NCI-H526 treated with DMSO at 0.1 percent for 48 hours (cell line): Measurements from ENCODE around the gene GDPD2.
A peak's percentile ranks its signal among the peaks of the same experiment; 100 is the strongest.
"Not testable (repeated sequence)": the region's sequence is repeated elsewhere in the genome, so short reads cannot be mapped to it uniquely, and the experiment has no call there.

Experiments
- DNase-seq: peaks from one replicate; lab custom pipeline; 2025; lab: John Stamatoyannopoulos, UW

GDPD2 gene, protein sequence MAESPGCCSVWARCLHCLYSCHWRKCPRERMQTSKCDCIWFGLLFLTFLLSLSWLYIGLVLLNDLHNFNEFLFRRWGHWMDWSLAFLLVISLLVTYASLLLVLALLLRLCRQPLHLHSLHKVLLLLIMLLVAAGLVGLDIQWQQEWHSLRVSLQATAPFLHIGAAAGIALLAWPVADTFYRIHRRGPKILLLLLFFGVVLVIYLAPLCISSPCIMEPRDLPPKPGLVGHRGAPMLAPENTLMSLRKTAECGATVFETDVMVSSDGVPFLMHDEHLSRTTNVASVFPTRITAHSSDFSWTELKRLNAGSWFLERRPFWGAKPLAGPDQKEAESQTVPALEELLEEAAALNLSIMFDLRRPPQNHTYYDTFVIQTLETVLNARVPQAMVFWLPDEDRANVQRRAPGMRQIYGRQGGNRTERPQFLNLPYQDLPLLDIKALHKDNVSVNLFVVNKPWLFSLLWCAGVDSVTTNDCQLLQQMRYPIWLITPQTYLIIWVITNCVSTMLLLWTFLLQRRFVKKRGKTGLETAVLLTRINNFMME

DNA sequence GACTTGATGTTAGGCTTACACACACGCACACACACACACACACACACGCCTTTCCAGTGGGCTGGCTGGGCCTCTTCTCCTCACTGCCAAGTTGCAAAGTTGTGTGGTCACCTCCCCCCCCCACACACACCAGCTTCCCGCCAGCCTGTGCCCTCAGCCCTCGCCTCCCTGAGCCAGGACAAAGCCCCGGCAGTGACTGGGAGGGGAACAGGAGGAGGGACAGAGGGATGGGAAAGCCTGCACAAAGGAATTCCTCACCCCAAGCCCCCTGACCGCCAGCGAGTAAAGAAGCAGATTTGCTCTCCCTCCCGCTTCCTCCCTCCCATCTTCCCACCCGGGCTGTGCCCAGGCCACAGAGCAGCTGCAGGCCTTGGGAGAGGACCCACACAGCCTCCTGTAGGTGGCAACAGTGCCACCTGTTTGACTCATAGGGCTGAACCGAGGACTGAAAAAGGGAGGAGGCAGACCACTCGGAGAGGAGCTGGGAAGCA is at the start of gene GDPD2:
TSS of gene GDPD2 (plus strand) at position 464 of the 491 bp plus-strand sequence. CDS start 1,671 bp downstream, outside the sequence.
- peak; percentile 16 for DNase-seq

DNA sequence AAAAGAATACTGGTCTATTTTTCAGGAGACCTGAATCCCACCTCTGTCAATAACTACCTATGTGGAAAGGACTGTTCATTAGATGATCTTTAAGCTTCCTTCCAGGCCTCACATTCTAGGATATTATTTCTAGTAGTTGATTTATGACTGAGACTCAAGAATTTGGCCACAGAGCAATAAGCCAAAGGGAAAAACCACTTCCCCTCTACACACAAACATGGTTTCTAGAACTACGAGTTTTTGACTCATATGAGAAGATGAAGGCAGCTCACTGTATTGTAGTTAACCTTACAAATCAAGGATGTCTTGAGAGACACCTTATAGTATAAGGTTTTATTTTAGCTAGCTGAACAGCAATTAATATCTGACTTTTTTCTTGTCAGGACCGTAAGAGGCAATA is 36.9 kb upstream of the GDPD2 start:
- DNase-seq = no peak

DNA sequence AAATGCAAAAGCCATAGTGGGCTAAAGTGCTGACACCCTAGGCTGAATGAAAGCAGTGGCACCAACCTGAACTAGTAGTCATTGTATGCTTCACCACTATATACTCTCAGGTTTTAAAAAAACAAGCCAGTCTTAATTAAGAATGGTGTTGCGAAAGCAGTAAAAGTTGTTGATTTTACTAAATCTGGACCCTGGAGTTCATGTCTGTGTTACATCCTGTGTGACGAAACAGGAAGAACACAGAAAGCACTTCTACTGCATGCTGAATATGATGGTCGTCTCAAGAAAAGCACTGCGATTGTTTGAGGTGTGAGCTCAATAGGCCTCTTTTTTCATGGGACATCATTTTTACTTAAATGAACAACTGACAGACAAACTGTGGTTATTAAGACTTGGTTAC is 24.2 kb upstream of the GDPD2 start:
- no peak for DNase-seq

DNA sequence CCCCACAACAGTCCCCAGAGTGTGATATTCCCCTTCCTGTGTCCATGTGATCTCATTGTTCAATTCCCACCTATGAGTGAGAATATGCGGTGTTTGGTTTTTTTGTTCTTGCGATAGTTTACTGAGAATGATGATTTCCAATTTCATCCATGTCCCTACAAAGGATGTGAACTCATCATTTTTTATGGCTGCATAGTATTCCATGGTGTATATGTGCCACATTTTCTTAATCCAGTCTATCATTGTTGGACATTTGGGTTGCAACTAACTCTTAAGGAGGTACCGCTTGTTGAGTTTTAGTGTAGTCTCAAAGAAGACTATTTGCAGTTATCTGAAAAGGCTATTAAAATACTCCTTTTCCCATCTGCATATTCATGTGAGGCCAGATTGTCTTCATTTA is 22.9 kb upstream of the GDPD2 start:
- not testable (repeated sequence) for DNase-seq

DNA sequence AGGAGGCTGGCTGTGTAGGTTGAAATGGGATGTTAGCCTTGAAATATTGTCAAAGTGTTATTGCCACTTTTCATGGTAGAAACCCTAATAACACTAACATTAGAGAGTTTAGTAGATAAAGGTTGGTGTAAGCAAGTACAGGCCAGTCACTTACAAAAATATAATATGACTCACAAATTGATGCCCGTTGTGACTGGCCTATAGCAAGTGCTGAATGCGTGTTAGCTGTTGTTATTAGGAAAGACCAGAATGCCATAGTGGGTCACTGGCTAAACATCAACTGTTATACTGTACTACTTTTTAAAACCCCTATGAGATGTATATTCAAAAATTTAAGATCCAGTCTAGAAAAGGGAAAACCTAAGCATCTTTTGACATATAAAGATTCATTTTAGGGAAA is 20.4 kb upstream of the GDPD2 start:
- DNase-seq = no peak

DNA sequence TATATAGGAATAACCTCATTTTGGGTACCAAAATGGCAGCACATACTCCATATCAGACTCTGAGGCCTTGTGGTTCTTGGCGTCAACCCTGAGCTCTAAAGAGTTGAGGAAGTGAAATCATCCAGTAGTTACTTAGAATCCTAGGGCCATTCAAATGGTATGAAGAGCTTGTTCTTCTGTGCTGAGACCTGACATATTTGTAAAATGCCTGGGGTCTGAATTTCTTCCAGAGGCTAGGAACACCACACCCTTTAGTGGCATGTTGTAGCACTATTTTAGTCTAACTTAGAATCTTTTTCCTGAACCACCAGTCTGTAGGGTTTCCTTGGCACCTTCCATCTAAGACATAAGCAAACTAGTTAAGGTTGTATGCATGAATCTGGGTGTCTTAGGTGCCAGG is 18.1 kb upstream of the GDPD2 start:
- DNase-seq = no peak

DNA sequence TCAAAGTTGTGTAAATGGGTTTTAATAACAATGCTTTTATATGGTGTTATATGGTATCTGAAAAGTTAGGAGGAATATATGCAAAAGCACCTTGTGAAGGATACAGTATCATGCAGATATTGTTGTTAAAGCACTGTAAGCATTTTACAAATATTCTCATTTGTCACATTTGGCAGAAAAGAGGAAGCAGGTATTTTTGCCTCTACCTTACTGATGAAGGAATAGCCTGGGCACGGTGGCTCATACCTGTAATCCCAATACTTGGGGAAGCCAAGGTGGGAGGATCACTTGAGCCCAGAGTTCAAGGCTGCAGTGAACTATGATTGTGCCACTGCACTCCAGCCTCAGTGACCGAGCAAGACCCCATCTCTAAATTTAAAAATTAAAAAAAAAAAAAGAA is 12.2 kb upstream of the GDPD2 start:
- no peak for DNase-seq

DNA sequence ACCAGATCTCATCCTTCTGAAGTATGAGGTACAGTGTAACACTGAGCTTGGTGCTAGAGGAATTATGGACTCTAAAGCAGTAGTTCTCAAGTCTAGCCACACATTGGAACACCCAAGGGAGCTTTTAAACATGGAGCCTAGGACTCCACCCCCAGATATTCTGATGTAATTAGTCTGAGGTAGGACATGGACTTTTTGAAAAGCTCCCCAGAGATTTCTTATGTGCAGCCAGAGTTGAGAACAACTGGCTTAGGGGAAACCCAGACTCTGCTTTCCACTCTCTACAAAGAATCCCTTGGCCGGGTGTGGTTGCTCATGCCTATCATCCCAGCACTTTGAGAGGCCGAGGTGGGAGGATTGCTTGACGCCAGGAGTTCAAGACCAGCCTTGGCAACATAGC is 11.6 kb upstream of the GDPD2 start:
- no peak for DNase-seq

DNA sequence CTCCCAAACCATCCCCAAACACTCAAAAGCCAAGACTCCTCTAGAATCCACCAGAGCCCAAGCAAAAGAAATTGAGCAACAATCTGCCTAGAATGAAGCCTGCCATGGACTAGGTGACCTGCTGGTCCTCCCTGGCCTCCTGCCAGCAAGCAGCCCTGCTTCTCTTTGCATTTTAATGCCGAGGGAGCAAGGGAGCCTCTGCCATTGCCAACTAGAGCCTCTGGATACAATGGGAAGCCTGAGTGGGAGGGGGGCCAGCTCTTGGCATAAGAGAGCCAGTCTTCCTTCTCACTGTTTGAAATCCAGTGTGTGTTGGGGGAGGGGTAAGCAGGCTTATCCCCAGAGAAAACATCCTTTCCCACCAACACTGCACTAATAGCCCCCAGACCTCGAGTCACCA is 1.5 kb upstream of the GDPD2 start:
- no peak for DNase-seq

DNA sequence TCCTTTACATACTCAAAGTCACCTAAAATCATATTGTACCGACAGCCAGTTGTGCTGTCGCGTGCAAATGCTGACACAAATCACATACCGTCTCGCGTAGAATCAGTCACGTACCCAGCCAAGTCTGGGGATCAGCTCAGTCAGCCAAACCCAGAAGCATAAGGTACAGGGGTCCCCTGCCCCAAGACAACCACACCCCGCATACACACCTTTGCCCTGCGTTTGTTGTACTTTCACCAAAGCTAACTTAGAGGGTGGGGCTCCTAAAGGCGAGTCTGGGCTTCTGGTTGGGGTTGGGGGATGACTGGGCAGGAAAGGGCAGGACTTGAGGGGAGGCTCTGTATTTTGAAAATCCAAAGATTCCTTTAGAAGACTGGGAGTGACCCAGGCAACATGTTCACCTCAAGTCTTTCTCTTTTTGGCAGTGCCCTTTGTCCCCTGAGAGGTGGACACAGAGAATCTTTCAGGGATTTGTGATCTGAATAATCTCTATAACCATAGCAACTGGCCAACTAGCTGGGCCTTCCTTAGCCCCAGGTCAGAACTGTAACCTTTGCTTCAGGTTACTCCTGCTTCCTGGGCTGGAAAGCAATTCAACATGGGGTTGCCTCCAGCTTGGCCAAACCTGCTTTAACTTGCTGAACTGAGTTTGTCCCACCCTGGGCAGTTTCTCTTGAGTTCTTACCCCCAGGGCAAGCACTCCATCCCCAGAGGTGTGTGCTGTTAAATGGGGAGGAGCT is 992 bp downstream of the GDPD2 start:
- DNase-seq = no peak

DNA sequence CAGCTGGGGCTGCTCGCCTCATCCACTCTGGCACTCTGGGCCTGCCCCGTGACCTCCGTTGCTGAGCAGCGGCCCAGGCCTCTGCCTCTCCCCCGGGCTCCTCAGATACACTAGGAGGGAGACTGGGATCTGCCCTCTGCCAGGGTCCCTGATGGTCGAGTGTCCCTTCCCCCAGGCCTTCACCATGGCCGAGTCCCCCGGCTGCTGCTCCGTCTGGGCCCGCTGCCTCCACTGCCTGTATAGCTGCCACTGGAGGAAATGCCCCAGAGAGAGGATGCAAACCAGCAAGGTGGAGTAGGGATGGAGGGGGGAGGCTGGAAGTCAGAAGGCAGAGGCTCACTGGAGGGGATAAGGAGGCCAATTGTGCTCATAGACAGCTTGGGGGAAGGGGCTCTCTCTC is 1.7 kb downstream of the GDPD2 start:
- DNase-seq = no peak

DNA sequence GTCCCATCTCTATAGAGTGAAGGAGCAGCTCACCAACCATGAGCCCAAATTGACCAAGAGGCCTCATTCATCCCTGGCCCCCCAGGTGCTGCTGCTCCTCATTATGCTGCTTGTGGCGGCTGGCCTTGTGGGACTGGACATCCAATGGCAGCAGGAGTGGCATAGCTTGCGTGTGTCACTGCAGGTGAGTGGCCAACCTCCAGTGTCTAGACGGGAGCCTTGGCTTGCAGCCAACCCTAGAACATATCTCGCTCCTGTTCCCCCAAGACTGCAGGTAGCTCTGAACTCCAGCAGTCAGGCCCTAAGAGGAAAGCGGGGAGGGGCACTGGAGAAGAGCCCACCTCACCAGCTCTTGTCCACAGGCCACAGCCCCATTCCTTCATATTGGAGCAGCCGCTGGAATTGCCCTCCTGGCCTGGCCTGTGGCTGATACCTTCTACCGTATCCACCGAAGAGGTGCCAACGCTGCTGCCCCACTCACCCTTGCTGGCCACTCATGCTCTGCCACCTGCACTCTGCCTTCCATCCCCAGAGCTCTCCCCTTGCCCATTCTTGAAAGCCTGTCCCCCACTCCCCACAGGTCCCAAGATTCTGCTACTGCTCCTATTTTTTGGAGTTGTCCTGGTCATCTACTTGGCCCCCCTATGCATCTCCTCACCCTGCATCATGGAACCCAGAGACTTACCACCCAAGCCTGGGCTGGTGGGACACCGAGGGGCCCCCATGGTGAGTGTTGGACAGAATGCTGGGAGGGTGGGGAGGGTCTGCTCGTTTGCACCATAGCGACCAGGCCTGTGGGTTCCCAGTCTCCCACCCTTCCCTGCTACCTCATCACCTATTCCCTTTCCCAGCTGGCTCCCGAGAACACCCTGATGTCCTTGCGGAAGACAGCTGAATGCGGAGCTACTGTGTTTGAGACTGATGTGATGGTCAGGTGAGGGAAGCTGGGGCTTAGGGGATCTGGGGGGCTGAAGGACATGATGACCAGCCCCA is 3.5 kb downstream of the GDPD2 start:
- DNase-seq = no peak

DNA sequence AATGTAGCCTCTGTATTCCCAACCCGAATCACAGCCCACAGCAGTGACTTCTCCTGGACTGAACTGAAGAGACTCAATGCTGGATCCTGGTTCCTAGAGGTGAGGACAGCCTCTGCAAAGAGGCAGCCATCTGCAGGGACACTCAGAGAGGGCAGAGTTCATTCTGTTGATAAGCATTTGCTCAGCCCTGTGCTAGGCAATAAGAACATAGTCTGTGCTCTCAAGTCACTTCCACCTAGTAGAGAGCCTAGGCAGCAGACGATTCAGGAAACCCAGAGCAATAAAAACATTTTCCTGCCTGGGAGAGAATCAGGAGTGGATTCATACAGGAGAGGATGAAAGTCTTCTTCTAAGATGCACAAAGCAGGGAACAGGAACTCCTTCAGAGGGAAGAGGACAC is 4.3 kb downstream of the GDPD2 start:
- no peak for DNase-seq

DNA sequence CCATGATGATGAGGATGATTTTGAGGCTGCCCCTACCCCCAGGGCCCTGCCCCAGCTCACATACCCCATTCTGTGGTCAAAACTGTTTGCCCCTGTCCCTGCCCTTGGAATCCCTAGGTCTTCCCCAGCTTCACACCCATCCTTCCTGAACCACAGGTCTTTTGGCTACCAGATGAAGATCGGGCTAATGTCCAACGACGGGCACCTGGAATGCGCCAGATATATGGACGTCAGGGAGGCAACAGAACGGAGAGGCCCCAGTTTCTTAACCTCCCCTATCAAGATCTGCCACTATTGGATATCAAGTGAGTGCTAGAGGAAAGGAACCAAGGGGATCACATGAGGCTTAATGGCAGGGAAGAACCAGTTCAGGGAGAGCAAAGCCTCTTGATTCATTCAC is 6.6 kb downstream of the GDPD2 start:
- no peak for DNase-seq

DNA sequence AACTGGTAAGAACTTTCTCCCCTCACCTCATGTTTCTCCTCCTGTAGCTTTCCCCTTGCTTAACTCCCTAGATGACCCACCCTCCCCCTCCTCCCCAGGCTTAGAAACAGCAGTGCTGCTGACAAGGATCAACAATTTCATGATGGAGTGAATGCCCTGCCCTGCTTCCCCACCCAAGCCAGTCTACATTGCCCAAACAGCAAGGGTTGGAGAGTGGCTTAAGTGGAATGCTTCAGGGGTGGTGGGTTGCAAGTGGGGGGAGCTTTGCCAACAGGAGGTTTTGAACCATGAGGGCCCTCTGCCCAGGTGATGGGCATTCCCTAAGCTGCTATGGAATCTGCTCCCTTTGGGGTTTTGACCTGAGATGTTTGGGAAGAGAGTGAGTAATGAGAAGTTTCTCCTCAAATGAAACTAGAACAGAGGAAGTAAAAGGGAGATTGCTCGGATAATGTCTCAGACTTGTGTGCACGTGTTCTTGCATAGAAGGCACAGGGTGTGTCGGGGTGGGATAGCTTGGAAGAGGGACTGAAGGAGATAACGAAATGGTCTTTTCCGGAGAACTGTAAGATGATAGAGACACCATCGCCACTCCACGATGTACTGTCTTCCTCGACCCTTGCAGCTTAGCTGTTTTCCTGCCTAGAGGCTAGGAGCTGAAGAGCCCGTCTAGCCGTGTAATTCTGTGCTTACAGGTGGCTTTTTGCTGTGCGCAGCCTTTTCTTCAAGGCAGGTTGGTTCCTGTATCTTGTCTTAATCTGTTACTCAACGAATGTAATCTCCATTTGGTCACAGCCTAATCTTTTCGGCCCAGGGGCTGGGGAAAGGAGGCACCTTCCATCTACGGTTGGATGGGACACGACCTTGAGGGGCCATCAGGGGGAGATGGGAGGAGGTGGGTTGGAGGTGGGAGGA is 10.1 kb downstream of the GDPD2 start:
- no peak for DNase-seq

DNA sequence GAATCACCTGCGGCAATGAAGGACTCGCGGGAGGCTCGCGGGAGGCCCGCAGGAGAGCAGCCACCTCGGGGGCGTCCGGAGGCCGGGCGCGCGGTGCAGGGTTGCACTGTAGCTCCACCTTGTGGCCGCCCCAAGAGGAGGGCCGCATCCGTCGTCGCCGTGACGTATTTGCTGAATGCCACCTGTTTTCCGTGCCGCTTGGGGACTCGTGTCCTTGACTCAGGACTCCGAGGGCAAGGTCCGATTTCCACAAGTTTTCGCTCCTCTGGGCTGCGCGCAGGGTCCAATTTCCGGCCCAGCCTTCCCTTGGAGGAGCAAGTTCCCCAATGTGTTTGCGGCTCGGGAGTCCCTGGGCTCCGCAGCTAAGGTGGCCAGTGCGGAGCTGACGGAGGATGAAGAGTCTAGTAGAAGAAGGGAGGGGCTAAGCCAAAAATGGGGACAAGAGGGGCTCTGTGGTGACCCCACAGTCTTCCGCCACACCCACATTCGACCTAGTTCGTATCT is 10.8 kb downstream of the GDPD2 start:
- peak; percentile 34 for DNase-seq

DNA sequence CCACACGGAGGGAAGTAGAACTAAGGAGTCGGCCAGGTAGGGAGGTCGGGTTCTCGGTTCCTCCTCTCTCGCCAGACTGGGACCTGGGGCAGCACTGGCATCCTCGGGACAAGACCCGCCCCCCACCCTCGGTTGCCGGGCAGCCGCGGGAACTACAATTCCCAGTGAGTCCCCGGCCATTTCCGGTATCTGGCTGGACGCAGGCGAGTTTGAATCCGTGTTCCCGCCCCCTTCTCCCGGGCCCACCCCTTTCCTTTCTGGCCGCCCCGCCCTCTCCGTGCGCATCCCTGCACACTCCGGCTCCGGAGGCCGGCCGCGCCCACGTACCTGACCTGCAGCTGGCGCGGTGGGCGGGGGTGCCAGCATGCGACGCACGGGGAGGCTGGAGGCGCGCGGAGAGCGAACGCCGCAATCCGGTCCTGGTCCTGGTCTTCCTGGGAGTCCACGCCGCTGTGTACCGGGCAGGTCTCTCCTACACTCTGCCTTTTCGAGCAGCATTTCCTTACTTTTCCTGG is 11.3 kb downstream of the GDPD2 start:
- peak; percentile 77 for DNase-seq

DNA sequence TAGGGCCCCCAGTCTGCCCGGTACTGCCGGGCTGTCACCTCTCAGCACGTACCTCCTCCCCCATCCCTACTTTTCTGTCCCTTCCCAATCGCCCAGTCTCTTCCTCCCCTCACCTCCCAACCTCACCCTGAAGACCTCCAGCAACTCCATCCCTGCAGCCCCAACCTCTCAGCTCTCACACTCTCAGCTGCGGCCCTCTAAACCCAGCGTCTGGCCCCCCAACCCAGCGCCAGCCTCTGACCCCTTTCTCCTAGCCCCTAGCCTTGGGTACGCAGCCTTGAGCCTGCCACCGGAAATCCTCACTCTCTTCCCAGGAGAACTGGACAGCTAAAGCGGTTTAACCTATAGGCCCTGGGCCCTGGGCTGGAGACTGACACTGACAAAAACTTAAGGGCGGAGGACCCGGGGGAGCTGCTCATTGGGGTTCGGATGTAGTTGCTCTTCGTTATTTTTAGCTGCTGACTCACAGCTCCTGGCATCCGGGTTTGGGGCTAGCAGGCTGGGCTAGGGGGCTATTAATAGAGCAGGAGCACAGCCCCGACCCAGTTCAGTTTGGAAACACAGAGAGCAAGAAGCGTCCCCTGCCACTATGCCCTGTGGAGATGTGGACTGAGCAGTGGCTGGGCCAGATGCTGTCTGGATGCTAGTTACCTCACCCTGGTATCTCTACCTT is 11.9 kb downstream of the GDPD2 start:
- DNase-seq = no peak

DNA sequence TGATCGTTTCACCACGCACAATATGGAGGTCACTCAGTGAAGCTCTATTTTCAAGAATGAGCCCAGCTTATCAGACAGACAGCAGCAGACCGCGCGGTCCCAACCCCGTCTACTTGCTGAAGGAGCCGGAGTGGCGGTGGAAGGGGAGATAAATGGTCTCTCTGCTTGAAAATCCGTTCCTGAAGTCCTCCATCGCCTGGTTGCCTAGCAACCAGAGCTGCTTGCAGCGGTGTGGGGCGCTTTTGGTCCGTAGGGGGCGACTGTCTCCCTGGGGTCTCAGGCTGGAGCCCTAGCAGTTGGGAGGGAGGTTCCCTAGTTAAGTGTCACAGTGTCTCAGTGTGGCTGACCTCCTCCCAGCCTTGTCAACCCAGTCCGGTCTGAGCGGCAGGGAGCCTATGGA is 13.2 kb downstream of the GDPD2 start:
- DNase-seq = no peak

DNA sequence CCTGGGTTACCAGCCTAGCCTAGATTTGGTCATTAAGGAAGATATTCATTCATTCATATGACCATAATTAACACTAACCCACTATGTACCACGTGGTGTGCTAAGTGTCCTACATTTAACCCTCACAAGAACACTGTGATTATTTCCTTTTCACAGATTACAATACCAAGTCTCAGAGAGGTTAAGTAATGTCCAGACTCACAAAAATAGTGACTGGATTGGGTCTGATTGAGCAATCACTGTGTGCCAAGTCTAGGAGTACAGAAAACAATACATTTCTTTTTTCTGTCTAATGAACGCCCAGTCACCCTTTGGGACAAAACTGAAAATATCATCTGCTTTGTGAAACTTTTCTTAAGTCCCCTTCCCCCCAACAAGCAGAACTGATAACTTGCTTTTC is 13.9 kb downstream of the GDPD2 start:
- no peak for DNase-seq
